ENCODE data around the gene RALGPS1. TPM values are rescaled to one million over a fixed set of nuclear protein-coding genes. Genes with fewer than 3 reads are reported as not detected.
A peak's percentile ranks its signal among the peaks of the same experiment; 100 is the strongest.

RALGPS1 gene
- 86.6 TPM for total RNA-seq

GRCh38 chr9:126914458-126915280 is at the start of gene RALGPS1:
Gene RALGPS1 (plus strand): TSS chr9:126914782. CDS start chr9:126962290, 47,508 bp downstream.
- DNase-seq = peak; percentile 94

DNA sequence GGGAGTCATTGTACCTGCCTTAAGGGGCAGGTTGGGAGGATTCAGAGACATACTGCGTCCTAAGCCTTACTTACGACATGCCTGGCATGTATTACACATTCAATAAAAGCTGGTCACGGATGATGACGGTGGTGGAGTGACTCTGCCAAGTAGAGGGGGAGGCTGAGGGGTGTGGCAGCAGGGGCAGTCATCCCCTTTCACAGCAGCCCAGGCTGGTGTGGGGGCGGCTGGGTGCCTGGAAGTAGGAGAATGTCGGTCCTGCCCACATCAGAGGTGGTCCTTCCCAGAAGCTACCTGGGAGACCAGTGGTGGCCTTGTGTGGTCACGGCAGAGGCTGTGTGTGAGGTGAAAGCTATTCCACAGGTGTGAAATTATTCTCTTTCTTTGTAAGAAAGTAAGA is 45.2 kb upstream of the RALGPS1 start:
- DNase-seq = no peak

DNA sequence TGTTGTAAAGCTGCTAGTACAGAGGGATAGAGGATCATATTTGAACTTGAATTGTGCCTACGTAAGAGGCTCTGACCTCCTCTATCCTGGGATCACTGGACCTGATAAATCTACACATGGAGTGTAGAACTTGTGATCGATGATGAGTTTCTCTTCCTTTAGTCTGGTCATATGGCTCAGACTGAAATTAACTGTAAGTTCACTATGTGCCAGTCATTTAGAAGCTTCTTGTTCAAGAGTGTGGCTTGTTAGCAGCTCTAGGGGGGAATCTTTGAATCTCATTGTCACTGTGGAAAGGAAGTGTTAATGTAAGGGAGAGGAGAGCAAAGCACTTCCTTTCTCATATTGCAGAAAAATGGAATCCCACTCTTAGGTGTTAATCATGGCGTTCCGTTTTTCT is 42.1 kb upstream of the RALGPS1 start:
- no peak for DNase-seq

- no peak for DNase-seq
Measured at GRCh38 chr9:126874546-126875314, 39.9 kb upstream of the RALGPS1 start.

GRCh38 chr9:126875756-126876510 is 38.6 kb upstream of the RALGPS1 start:
- no peak for DNase-seq

DNA sequence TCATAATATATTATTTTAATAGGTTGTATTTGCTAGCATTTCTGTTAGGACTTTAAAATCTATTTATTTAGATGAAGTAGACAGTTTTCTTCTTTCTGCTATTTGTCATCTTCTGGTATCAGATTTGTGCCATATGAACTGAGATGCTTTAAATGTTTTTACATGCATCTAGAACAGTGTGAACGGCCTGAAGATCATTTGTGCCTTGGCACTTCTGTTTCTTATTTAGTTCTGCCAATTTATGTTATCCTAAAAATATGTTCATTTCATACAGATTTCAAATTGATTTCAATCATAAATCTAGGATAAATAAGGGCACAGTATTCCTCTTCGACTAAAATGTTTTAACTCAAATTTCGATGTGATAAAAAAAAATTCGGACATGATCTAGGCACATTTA is 38.1 kb upstream of the RALGPS1 start:
- DNase-seq = no peak

DNA sequence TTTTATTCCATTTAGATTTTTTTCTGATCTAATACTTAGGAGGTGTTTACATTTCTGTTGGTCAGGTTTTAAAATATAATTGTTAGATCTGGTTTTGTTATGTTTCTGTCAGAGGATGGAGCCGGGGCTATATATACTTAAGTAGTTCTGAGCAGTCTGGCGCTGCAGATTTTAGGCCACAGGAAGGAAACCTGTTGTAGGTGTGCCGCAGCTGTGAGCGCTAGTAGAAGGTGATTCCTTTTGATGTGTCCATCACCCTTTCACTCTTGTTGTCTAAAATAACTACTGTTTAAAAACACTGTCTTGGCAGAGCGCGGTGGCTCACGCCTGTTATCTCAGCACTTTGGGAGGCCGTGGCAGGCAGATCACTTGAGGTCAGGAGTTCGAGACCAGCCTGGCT is 37.2 kb upstream of the RALGPS1 start:
- DNase-seq = no peak

DNA sequence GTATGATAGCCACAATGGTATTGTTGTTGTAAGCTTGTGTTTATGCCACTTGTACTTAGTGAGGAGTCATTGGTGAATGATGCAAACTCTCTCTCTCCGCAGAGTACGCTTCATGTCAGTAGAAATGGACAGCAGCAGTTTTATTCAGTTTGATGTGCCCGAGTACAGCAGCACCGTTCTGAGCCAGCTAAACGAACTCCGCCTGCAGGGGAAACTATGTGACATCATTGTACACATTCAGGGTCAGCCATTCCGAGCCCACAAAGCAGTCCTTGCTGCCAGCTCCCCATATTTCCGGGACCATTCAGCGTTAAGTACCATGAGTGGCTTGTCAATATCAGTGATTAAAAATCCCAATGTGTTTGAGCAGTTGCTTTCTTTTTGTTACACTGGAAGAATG is 35.3 kb upstream of the RALGPS1 start:
- DNase-seq = no peak

GRCh38 chr9:126880226-126880946 is 34.2 kb upstream of the RALGPS1 start:
- no peak for DNase-seq

DNA sequence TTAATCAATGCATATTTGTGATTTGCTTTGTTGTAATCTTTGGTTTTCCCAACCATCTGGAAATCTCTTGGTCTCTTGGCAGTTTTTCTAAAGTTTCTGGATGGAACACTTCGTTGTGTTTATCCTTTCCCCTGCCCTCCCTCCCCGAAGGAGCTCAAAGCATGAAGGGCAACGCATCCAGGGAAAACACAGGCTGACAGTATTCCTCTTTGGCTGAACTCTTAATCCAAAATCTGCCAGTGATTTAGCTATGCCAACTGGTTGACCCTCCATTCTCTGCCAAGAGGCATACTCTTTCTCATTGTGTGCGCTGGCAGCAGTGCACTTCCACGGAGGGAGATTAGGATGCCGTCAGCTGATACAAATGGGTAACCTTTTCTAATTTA is 33.6 kb upstream of the RALGPS1 start:
- no peak for DNase-seq

GRCh38 chr9:126882746-126883145 is 31.8 kb upstream of the RALGPS1 start:
- DNase-seq = no peak

GRCh38 chr9:126883636-126884035 is 30.9 kb upstream of the RALGPS1 start:
- no peak for DNase-seq

- no peak for DNase-seq
Measured at GRCh38 chr9:126885131-126885641, 29.4 kb upstream of the RALGPS1 start.

DNA sequence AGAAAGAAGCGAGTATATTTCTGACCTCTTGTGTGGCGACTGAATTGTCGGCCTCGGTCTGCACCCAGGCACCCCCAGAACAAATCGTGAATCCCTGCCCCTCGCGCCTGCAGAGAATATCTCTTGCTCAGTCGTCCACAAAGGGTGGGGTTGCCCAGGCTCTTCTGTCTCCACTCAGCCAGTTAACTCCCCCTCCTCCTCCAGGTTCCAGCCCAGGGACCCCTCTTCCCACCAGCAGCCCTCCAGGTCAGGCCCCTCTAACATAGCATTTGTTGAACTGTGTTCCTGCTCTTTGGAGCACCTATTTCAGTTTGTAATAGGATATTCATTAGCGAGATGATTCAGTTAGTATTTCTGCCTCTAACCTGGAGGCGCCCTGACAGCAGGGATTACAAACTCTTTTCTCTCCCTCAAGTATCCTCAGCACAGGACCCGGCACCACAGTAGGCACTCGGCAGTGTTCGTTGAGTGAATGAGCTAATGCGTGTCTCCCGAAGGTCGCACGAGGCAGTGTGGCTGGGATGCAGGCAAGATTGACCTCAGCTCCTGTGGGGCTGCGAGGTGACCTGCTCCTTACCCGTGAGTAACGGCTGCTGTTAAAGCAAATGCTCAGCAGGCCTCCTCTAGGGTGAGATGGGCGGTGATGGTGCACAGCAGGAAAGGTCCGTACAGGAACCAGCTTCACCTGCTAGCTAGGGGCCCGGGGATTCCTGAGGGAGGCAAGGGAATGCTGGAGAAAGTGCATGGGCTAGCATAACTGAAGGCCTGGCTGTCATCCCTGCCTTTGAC is 28.4 kb upstream of the RALGPS1 start:
- no peak for DNase-seq

GRCh38 chr9:126886897-126887296 is 27.7 kb upstream of the RALGPS1 start:
- no peak for DNase-seq

DNA sequence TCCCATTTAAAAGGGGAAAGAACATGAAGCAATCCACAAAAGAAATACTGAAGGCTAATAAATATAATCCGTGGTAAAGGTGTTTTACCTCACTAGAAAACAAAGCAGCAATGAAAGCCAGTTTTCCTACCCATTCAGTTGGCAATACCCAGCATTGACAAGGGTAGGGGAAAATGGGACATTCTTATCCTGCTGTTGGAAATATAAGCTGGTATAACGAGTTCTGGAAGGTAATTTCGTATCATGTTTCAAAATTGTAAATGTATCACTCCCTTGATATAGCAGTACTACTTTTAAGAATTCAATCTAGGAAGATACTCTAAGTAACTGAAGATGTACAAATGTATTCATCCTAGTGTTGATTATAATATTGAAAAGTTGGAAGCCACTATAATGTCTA is 22.9 kb upstream of the RALGPS1 start:
- no peak for DNase-seq

- DNase-seq = no peak
Measured at GRCh38 chr9:126893079-126893478, 21.5 kb upstream of the RALGPS1 start.

GRCh38 chr9:126894052-126894603 is 20.5 kb upstream of the RALGPS1 start:
- no peak for DNase-seq

DNA sequence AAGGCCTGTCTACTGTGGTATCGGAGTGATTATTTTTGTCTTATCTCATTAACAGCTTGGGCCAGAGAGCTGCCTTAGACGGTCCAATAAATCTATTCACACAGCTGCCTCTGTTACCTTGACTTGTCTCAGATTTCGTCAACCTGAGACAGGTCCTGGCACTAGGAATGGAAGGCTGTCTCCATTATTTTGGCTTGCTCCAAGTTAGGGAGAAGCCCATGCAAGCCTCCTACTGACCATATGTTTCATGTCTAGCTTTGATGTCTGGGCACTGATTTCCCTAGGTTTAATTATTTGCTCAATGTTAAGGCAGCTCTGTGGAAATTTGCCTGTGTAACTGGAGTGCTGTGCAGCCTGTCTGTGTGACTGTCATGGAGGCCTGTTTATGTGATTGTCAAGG is 12.4 kb upstream of the RALGPS1 start:
- DNase-seq = no peak

GRCh38 chr9:126904586-126904985 is 10.0 kb upstream of the RALGPS1 start:
- DNase-seq = no peak

DNA sequence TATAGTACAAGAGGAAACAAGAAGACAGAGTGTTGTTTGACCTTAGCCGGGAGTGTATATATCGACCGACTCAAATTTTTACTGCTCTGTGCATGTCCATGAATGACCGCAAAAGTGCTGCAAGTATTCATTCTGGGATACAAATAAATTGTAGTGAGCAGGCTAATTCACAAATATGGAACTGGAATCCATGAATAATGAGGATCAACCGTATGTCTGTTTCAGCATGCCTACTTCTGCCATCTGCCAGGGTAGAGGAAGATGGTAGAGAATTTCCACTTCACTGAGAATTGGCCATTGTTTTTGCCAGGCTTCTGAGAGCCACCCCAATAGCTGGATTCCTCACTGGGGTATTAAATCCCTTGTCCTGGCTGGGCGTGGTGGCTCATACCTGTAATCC is 8.5 kb upstream of the RALGPS1 start:
- no peak for DNase-seq
